Mesenteric fat pad (tissue), 1 donor: Measurements from ENCODE around the gene ADGRE2. TPM values are rescaled to one million over a fixed set of nuclear protein-coding genes. Genes with fewer than 3 reads are reported as not detected.
"Not testable (repeated sequence)": the region's sequence is repeated elsewhere in the genome, so short reads cannot be mapped to it uniquely, and the experiment has no call there.

Experiments
- DNase-seq: peaks from one replicate; pipeline ENCODE4 v3.0.0-alpha.2; 2020; ENCODE audit warnings: low spot score
- long read RNA-seq: library from polyadenylated mRNA; unstranded; transcript quantifications from one replicate; pipeline ENCODE4 v2.0.0, GENCODE V29; 2020
- total RNA-seq: library from RNA; stranded (reverse); fragmentation: NEBNext Ultra II Directional; extraction: Animal tissue kit (Norgen Biotek cat#: 25700); gene quantifications from one replicate; pipeline ENCODE4 v1.2.1, GENCODE V29; 2021
- donor health status: DM: yes; HTN: yes; CAD: no.

ADGRE2 gene
- 10.9 TPM for total RNA-seq
- long read RNA-seq, partial matches to known transcripts = 2 of 6 reads
- long read RNA-seq, other reads (novel, unspliced or antisense) = 4 of 6 reads

- DNase-seq = peak; percentile 26
These were observed at the start of gene ADGRE2 for GRCh38 chr19:14778110-14778845. Gene ADGRE2, minus strand, starts transcription at chr19:14778560. Its CDS starts 1,804 bp downstream, at chr19:14776756.

- DNase-seq = no peak
These were observed 47.6 kb upstream of the ADGRE2 start for GRCh38 chr19:14826006-14826405.

- no peak for DNase-seq
These were observed 43.6 kb upstream of the ADGRE2 start for GRCh38 chr19:14821937-14822336.

GRCh38 chr19:14818588-14818987 is 40.2 kb upstream of the ADGRE2 start:
- DNase-seq = no peak

GRCh38 chr19:14817052-14817451 is 38.7 kb upstream of the ADGRE2 start:
- no peak for DNase-seq

GRCh38 chr19:14814982-14815652 is 36.8 kb upstream of the ADGRE2 start:
- no peak for DNase-seq

- no peak for DNase-seq
These were observed 31.1 kb upstream of the ADGRE2 start for GRCh38 chr19:14809272-14810057.

- DNase-seq = no peak
These were observed 26.4 kb upstream of the ADGRE2 start for GRCh38 chr19:14804765-14805164.

- no peak for DNase-seq
These were observed 20.4 kb upstream of the ADGRE2 start for GRCh38 chr19:14798760-14799159.

GRCh38 chr19:14796021-14796420 is 17.7 kb upstream of the ADGRE2 start:
- DNase-seq = no peak

- no peak for DNase-seq
These were observed 16.8 kb upstream of the ADGRE2 start for GRCh38 chr19:14795078-14795721.

- not testable (repeated sequence) for DNase-seq
These were observed 13.9 kb upstream of the ADGRE2 start for GRCh38 chr19:14792250-14792649.

GRCh38 chr19:14786421-14786851 is 8.1 kb upstream of the ADGRE2 start:
- peak; percentile 89 for DNase-seq

GRCh38 chr19:14785102-14785793 is 6.9 kb upstream of the ADGRE2 start:
- DNase-seq = peak; percentile 83

GRCh38 chr19:14784730-14785101 is 6.4 kb upstream of the ADGRE2 start:
- DNase-seq = peak; percentile 90

- peak; percentile 55 for DNase-seq
These were observed 5.1 kb upstream of the ADGRE2 start for GRCh38 chr19:14783410-14783998.

GRCh38 chr19:14782626-14783409 is 4.5 kb upstream of the ADGRE2 start:
- peak; percentile 51 for DNase-seq

- peak; percentile 53 for DNase-seq
These were observed 3.6 kb upstream of the ADGRE2 start for GRCh38 chr19:14781713-14782536.
